ENCODE data around the gene FBXO24.
"Not testable (repeated sequence)": the region's sequence is repeated elsewhere in the genome, so short reads cannot be mapped to it uniquely, and the experiment has no call there.

Gene FBXO24

GRCh38 chr7:100559127-100559526 lies 27.0 kb upstream of the FBXO24 start:
- no peak for DNase-seq

GRCh38 chr7:100561491-100562194 lies 24.5 kb upstream of the FBXO24 start:
- DNase-seq, result no peak

- no peak for DNase-seq
Observed at GRCh38 chr7:100562195-100563099, 23.7 kb upstream of the FBXO24 start.

- no peak for DNase-seq
Observed at GRCh38 chr7:100563100-100563564, 23.0 kb upstream of the FBXO24 start.

- DNase-seq, result no peak
Observed at GRCh38 chr7:100563809-100564400, 22.2 kb upstream of the FBXO24 start.

- not testable (repeated sequence) for DNase-seq
Observed at GRCh38 chr7:100564405-100564804, 21.7 kb upstream of the FBXO24 start.

- DNase-seq, result no peak
Observed at GRCh38 chr7:100565133-100565571, 21.0 kb upstream of the FBXO24 start.

- DNase-seq, result no peak
Observed at GRCh38 chr7:100566018-100566531, 20.1 kb upstream of the FBXO24 start.

- DNase-seq, result no peak
Observed at GRCh38 chr7:100567031-100567730, 18.9 kb upstream of the FBXO24 start.

- DNase-seq, result no peak
Observed at GRCh38 chr7:100567751-100568175, 18.4 kb upstream of the FBXO24 start.

GRCh38 chr7:100568176-100568895 lies 17.8 kb upstream of the FBXO24 start:
- DNase-seq, result no peak

- DNase-seq, result no peak
Observed at GRCh38 chr7:100568896-100569844, 17.0 kb upstream of the FBXO24 start.

GRCh38 chr7:100570954-100571828 lies 14.9 kb upstream of the FBXO24 start:
- DNase-seq, result no peak

GRCh38 chr7:100571829-100572116 lies 14.4 kb upstream of the FBXO24 start:
- DNase-seq, result no peak

- DNase-seq, result no peak
Observed at GRCh38 chr7:100572281-100572948, 13.7 kb upstream of the FBXO24 start.

GRCh38 chr7:100572949-100573675 lies 13.0 kb upstream of the FBXO24 start:
- DNase-seq, result no peak

GRCh38 chr7:100573691-100574361 lies 12.3 kb upstream of the FBXO24 start, which contains the start of gene SAP25:
Gene SAP25, minus strand, starts transcription at chr7:100573900. Its CDS starts 158 bp downstream, at chr7:100573742.
- no peak for DNase-seq

Data from NCI-H2171 (cell line).